Natural killer cell treated with Interleukin-12 subunit alpha and Interleukin-12 subunit beta and Interleukin-15 and Interleukin-18, amount 100 ng/mL, for 72 hours (primary cell): ENCODE measurements around the gene CPHXL. TPM values are rescaled to one million over a fixed set of nuclear protein-coding genes. Genes with fewer than 3 reads are reported as not detected.

Experiments
- ATAC-seq, 2 donors: fragments of 150-1000 bp; cut with Tn5 transposase in 1 of 2; sonication (Bioruptor Pico), chemical (Tn5 transposase) in 1 of 2; 2 replicates each; pipeline ENCODE4 v1.10.0; 2021
- DNase-seq: peaks from one replicate; pipeline ENCODE4 v3.0.0; 2022; ENCODE audit warnings: low spot score
- H3K27ac Mint-ChIP-seq, 2 donors: 1 replicate in 1 of 2; 2 replicates in 1 of 2; pipeline ENCODE4 v1.8.0; 2022; ENCODE audit warnings: mixed read lengths in 2 of 2, mild to moderate bottlenecking in 1 of 2, moderate library complexity in 1 of 2
- H3K27me3 Mint-ChIP-seq, 2 donors: 1 replicate in 1 of 2; 2 replicates in 1 of 2; pipeline ENCODE4 v1.8.0; 2022; ENCODE audit warnings: mixed read lengths in 2 of 2
- H3K36me3 Mint-ChIP-seq: one replicate; pipeline ENCODE4 v1.8.0; 2022; ENCODE audit warnings: mixed read lengths
- H3K4me1 Mint-ChIP-seq, 2 donors: 1 replicate in 1 of 2; 2 replicates in 1 of 2; pipeline ENCODE4 v1.8.0; 2022; ENCODE audit warnings: low read depth in 2 of 2, mixed read lengths in 2 of 2, mild to moderate bottlenecking in 1 of 2
- H3K4me3 Mint-ChIP-seq: one replicate; pipeline ENCODE4 v1.8.0; 2022; ENCODE audit warnings: mixed read lengths
- H3K9me3 Mint-ChIP-seq: 2 replicates; pipeline ENCODE4 v1.8.0; 2022; ENCODE audit warnings: mixed read lengths
- total RNA-seq, 2 donors: library from RNA; stranded (reverse); gene quantifications; one replicate each; pipeline ENCODE4 v1.2.3, GENCODE V29; 2022

Gene CPHXL
- total RNA-seq, 2 donors from 2014 or later, result not detected

GRCh38 chr16:75679366-75679765 is 46.9 kb downstream of the CPHXL start:
- ATAC-seq (no peak), DNase-seq (no peak)
- H3K27ac Mint-ChIP-seq, result no peak overlapping the region
- H3K4me1 Mint-ChIP-seq, result no peaks in the 10 kb centered on the region
- no peaks in the 10 kb centered on the region for H3K36me3 Mint-ChIP-seq
- H3K27me3 Mint-ChIP-seq, result peaks cover 0 to 11% of the 10 kb centered on the region in 2 donors
- no peak overlapping the region for H3K4me3 Mint-ChIP-seq
- no peaks in the 10 kb centered on the region for H3K9me3 Mint-ChIP-seq

GRCh38 chr16:75676909-75677308 is 49.4 kb downstream of the CPHXL start, which contains the start of gene CPHXL2:
Gene CPHXL2 (minus strand): TSS chr16:75677009. CDS start chr16:75676999, 10 bp downstream.
- H3K9me3 Mint-ChIP-seq, result no peaks in the 10 kb centered on the region
- no peaks in the 10 kb centered on the region for H3K27me3 Mint-ChIP-seq
- DNase-seq, result no peak
- no peak for ATAC-seq
- no peaks in the 10 kb centered on the region for H3K4me1 Mint-ChIP-seq
- H3K27ac Mint-ChIP-seq, result no peak within 1 kb of the TSS
- H3K36me3 Mint-ChIP-seq, result no peaks in the 10 kb centered on the region
- H3K4me3 Mint-ChIP-seq, result no peak within 1 kb of the TSS

GRCh38 chr16:75667503-75667902 is 58.8 kb downstream of the CPHXL start:
- Mint-ChIP-seq H3K9me3 (no peaks in the 10 kb centered on the region), H3K36me3 (no peaks in the 10 kb centered on the region), H3K4me1 (peaks cover 0 to 3% of the 10 kb centered on the region in 2 donors), H3K4me3 (no peak overlapping the region), H3K27me3 (no peaks in the 10 kb centered on the region), H3K27ac (no peak overlapping the region)
- ATAC-seq, result no peak
- DNase-seq, result no peak

Other genes starting within 250 kb of the CPHXL start
- gene CHST6, start 231.0 kb downstream of the CPHXL start, total RNA-seq, result under 1 TPM in 1 of 2 donors, not detected in 1; 0.08 TPM
- under 1 TPM in 1 of 2 donors, not detected in 1; 0.14 TPM for gene CHST5, start 190.4 kb downstream of the CPHXL start, total RNA-seq
- gene TMEM231, start 170.2 kb downstream of the CPHXL start, total RNA-seq, result 1 to 10 TPM; 3.9 to 6.6 TPM
- 10 to 100 TPM; 51.5 to 75.9 TPM for gene GABARAPL2, start 160.1 kb downstream of the CPHXL start, total RNA-seq
- gene ADAT1, start 103.2 kb downstream of the CPHXL start, total RNA-seq, result 10 to 100 TPM; 41.3 to 64.2 TPM
- gene KARS1, start 78.8 kb downstream of the CPHXL start, total RNA-seq, result 100 to 1,000 TPM; 198 to 239 TPM
- gene TERF2IP, start 78.7 kb downstream of the CPHXL start, total RNA-seq, result 100 to 1,000 TPM in 1 of 2 donors, 10 to 100 TPM in 1; 77.9 to 116 TPM
- not detected for gene CPHXL2, start 49.5 kb downstream of the CPHXL start, total RNA-seq
- not detected for gene DUXB, start 25.0 kb downstream of the CPHXL start, total RNA-seq